Uterus (tissue), 4 donors: ENCODE results near the gene MYO6. TPM values are rescaled to one million over a fixed set of nuclear protein-coding genes. Genes with fewer than 3 reads are reported as not detected.

Experiments
- DNase-seq, 2 donors: peaks; one replicate each; pipeline ENCODE4 v3.0.0-alpha.2; 2019 to 2020
- H3K27ac ChIP-seq, 2 donors: fragments of 200-600 bp; sonication (generic); 1 replicate in 1 of 2; 2 replicates in 1 of 2; pipeline ENCODE4 v1.5.1; 2016 to 2018
- H3K27me3 ChIP-seq, 2 donors: fragments of 200-600 bp; sonication (generic); one replicate each; pipeline ENCODE4 v1.5.1; 2018 to 2019; ENCODE audit warnings: control low read depth in 1 of 2
- H3K36me3 ChIP-seq, 2 donors: fragments of 200-600 bp; sonication (generic); one replicate each; pipeline ENCODE4 v1.5.1; 2019; ENCODE audit warnings: control low read depth in 1 of 2
- H3K4me1 ChIP-seq, 2 donors: fragments of 200-600 bp; sonication (generic); one replicate each; pipeline ENCODE4 v1.5.1; 2018 to 2019; ENCODE audit warnings: control low read depth in 1 of 2
- H3K4me3 ChIP-seq, 2 donors: fragments of 200-600 bp; sonication (generic); 1 replicate in 1 of 2; 2 replicates in 1 of 2; pipeline ENCODE4 v1.5.1; 2018 to 2019; ENCODE audit warnings: mild to moderate bottlenecking in 1 of 2
- H3K9me3 ChIP-seq, 2 donors: fragments of 200-600 bp; sonication (generic); one replicate each; pipeline ENCODE4 v1.5.1; 2019; ENCODE audit warnings: control low read depth in 1 of 2
- CTCF ChIP-seq, 4 experiments: fragments of 200-600 bp in 2 of 4; fragments of 450-650 bp in 2 of 4; sonication (generic) in 2 of 4; IDR thresholded peaks; one replicate each; pipeline ENCODE4 v1.5.1; 2016 to 2019; ENCODE audit warnings: antibody characterized with exemption in 4 of 4, mild to moderate bottlenecking in 2 of 4, moderate library complexity in 1 of 4
- POLR2A ChIP-seq, 2 donors: fragments of 450-650 bp; IDR thresholded peaks; one replicate each; pipeline ENCODE4 v1.6.1; 2016; ENCODE audit warnings: antibody characterized with exemption in 2 of 2, mild to moderate bottlenecking in 1 of 2, moderate library complexity in 1 of 2
- intact Hi-C: fragments of 100-400 bp; cut with DNase I; formaldehyde crosslinking; loops from one replicate; pipeline ENCODE4 v1.15.1; 2023; ENCODE audit warnings: low total_unique reads
- total RNA-seq, 4 donors: library from RNA; depleted of rRNA in 3 of 4; stranded (reverse); fragments of >200 nt in 3 of 4; gene quantifications; one replicate each; pipeline versions ENCODE4 v1.1.0 to v1.2.4, GENCODE V29; 2014 to 2023
- donor health status: DM: yes; HTN: yes; CAD: no.

Gene MYO6
- total RNA-seq, 4 donors from 2014 or later, result 8.2 to 25.0 (median 14.1) TPM

GRCh38 chr6:75850026-75850833, 101.2 kb downstream of the MYO6 start:
- no peak overlapping the region for H3K4me3 ChIP-seq
- no peaks in the 10 kb centered on the region for H3K4me1 ChIP-seq
- no peaks in the 10 kb centered on the region for H3K27me3 ChIP-seq
- H3K36me3 ChIP-seq, result no peaks in the 10 kb centered on the region
- no peak for DNase-seq
- TF ChIP-seq POLR2A (IDR thresholded peaks at IDR 0.05) (no peak), CTCF (IDR thresholded peaks at IDR 0.05) (no peak)
- intact Hi-C loops, result no loop called here
- H3K27ac ChIP-seq, result no peak overlapping the region
- H3K9me3 ChIP-seq, result no peaks in the 10 kb centered on the region

- intact Hi-C loops, result no loop called here
- Histone ChIP-seq H3K27me3 (no peaks in the 10 kb centered on the region), H3K4me3 (no peak overlapping the region), H3K4me1 (no peaks in the 10 kb centered on the region), H3K27ac (no peak overlapping the region), H3K36me3 (no peaks in the 10 kb centered on the region), H3K9me3 (no peaks in the 10 kb centered on the region)
- no peak for DNase-seq
- no peak for TF ChIP-seq CTCF (IDR thresholded peaks at IDR 0.05)
- TF ChIP-seq POLR2A (IDR thresholded peaks at IDR 0.05), result no peak
Observed at GRCh38 chr6:75852721-75853120, 103.7 kb downstream of the MYO6 start.

GRCh38 chr6:75853806-75854205, 104.8 kb downstream of the MYO6 start:
- Histone ChIP-seq H3K4me3 (no peak overlapping the region), H3K27me3 (no peaks in the 10 kb centered on the region), H3K4me1 (no peaks in the 10 kb centered on the region), H3K9me3 (no peaks in the 10 kb centered on the region), H3K27ac (no peak overlapping the region), H3K36me3 (no peaks in the 10 kb centered on the region)
- no peak for TF ChIP-seq POLR2A (IDR thresholded peaks at IDR 0.05)
- TF ChIP-seq CTCF (IDR thresholded peaks at IDR 0.05), result no peak
- intact Hi-C loops, result no loop called here
- DNase-seq, result no peak

- Histone ChIP-seq H3K9me3 (no peaks in the 10 kb centered on the region), H3K4me1 (no peaks in the 10 kb centered on the region), H3K27ac (no peak overlapping the region), H3K4me3 (no peak overlapping the region), H3K36me3 (no peaks in the 10 kb centered on the region), H3K27me3 (no peaks in the 10 kb centered on the region)
- DNase-seq, result no peak
- TF ChIP-seq POLR2A (IDR thresholded peaks at IDR 0.05) (no peak), CTCF (IDR thresholded peaks at IDR 0.05) (peak in 1 of 4 experiments; percentile 9)
- intact Hi-C loops, result no loop called here
Observed at GRCh38 chr6:75855052-75855451, 106.0 kb downstream of the MYO6 start.

- no peak overlapping the region for H3K27ac ChIP-seq
- intact Hi-C loops, result no loop called here
- H3K4me3 ChIP-seq, result no peak overlapping the region
- no peaks in the 10 kb centered on the region for H3K36me3 ChIP-seq
- H3K27me3 ChIP-seq, result no peaks in the 10 kb centered on the region
- no peaks in the 10 kb centered on the region for H3K9me3 ChIP-seq
- no peak for TF ChIP-seq CTCF (IDR thresholded peaks at IDR 0.05)
- TF ChIP-seq POLR2A (IDR thresholded peaks at IDR 0.05), result no peak
- DNase-seq, result no peak
- H3K4me1 ChIP-seq, result no peaks in the 10 kb centered on the region
Observed at GRCh38 chr6:75856902-75857301, 107.9 kb downstream of the MYO6 start.
